GM10847 (cell line): ENCODE data around the gene FRS3.

Experiments used
- POLR2A ChIP-seq: IDR thresholded peaks from 2 replicates; pipeline ENCODE4 v1.6.1; 2011; ENCODE audit not compliant: insufficient read length; ENCODE audit errors: extremely low read depth

Gene FRS3

GRCh38 chr6:41780551-41781365, 1.1 kb upstream of the FRS3 start, which contains the start of gene PRICKLE4:
Gene PRICKLE4, plus strand, starts transcription at chr6:41780782. Its CDS starts 2,692 bp downstream, at chr6:41783474.
- TF ChIP-seq POLR2A, result no peak

GRCh38 chr6:41779336-41779735, 364 bp downstream of the FRS3 start:
- TF ChIP-seq POLR2A, result no peak

GRCh38 chr6:41778895-41779294, 805 bp downstream of the FRS3 start:
- no peak for TF ChIP-seq POLR2A

GRCh38 chr6:41777551-41778285, 2.0 kb downstream of the FRS3 start:
- no peak for TF ChIP-seq POLR2A

GRCh38 chr6:41775293-41775882, 4.3 kb downstream of the FRS3 start:
- TF ChIP-seq POLR2A, result no peak

GRCh38 chr6:41774841-41775240, 4.9 kb downstream of the FRS3 start:
- TF ChIP-seq POLR2A, result no peak

- TF ChIP-seq POLR2A, result no peak
These were observed 8.4 kb downstream of the FRS3 start for GRCh38 chr6:41771058-41771983.

- TF ChIP-seq POLR2A, result no peak
These were observed 9.2 kb downstream of the FRS3 start for GRCh38 chr6:41770381-41771057.

GRCh38 chr6:41769376-41769775, 10.3 kb downstream of the FRS3 start:
- no peak for TF ChIP-seq POLR2A

GRCh38 chr6:41768545-41769308, 11.0 kb downstream of the FRS3 start:
- TF ChIP-seq POLR2A, result no peak

- no peak for TF ChIP-seq POLR2A
These were observed 12.4 kb downstream of the FRS3 start for GRCh38 chr6:41767112-41767833.

- TF ChIP-seq POLR2A, result no peak
These were observed 16.2 kb downstream of the FRS3 start for GRCh38 chr6:41763470-41763869.
